HCT116 (cell line): ENCODE data around the gene PRRX2. TPM values are rescaled to one million over a fixed set of nuclear protein-coding genes. Genes with fewer than 3 reads are reported as not detected.

Source experiments
- ATAC-seq: fragments of 200-7000 bp; cut with Tn5 transposase; 2 replicates; pipeline ENCODE4 v1.9.1; 2020; ENCODE audit warnings: mild to moderate bottlenecking, moderate library complexity
- BruUV-seq: library from RNA; stranded (reverse); fragments of 400-500 nt; replicated peaks from 2 replicates; lab custom pipeline; 2021; lab: Mats Ljungman, UMichigan
- CTCF ChIA-PET: fragments of 300-600 bp; sonication (Branson Sonifier 250); formaldehyde crosslinking; loops from one replicate; lab custom pipeline; 2021; ENCODE audit warnings: antibody characterized with exemption; lab: Charles Lee
- POLR2A ChIA-PET: fragments of 300-600, 350-600 bp; sonication (Branson Sonifier 250); formaldehyde crosslinking; loops from one replicate; lab custom pipeline; 2021; ENCODE audit warnings: antibody characterized with exemption; lab: Charles Lee
- RAD21 ChIA-PET, 2 experiments: fragments of 300-600 bp; sonication (Branson Sonifier 250); formaldehyde crosslinking; loops; one replicate each; lab custom pipeline; 2023; ENCODE audit warnings: low total read pairs in 2 of 2; ENCODE audit not compliant: uncharacterized antibody in 2 of 2, unreplicated experiment in 2 of 2, low non-redundant PET in 1 of 2; lab: Charles Lee
- DNase-seq: peaks from one replicate; pipeline ENCODE4 v3.0.0-alpha.2; 2010; ENCODE audit warnings: low read depth, low spot score
- H2AFZ ChIP-seq: fragments of 200-600 bp; shearing (Covaris generic), sonication (generic); 2 replicates; pipeline ENCODE4 v1.6.1; 2017; ENCODE audit warnings: low read depth, mixed run types, mixed read lengths, antibody characterized with exemption, low read length; ENCODE audit not compliant: poor library complexity, severe bottlenecking
- H3K27ac ChIP-seq: 2 replicates; pipeline ENCODE4 v1.5.1; 2012; ENCODE audit warnings: low read depth, low read length
- H3K27me3 ChIP-seq: fragments of 200-600 bp; sonication (generic); 2 replicates; pipeline ENCODE4 v1.6.1; 2016; ENCODE audit warnings: mixed run types, low read length, mixed read lengths; ENCODE audit not compliant: insufficient read depth
- H3K36me3 ChIP-seq, 2 experiments: fragments of 200-500 bp in 1 of 2; fragments of 200-600 bp in 1 of 2; sonication (Bioruptor generic) in 1 of 2; sonication (generic) in 1 of 2; 2 replicates each; pipeline versions ENCODE4 v1.5.1 to v1.6.1; 2014 to 2016; ENCODE audit warnings: low read length in 2 of 2, inconsistent platforms in 1 of 2, mixed read lengths in 1 of 2, mixed run types in 1 of 2; ENCODE audit not compliant: insufficient read depth in 2 of 2, control insufficient read depth in 1 of 2
- H3K4me1 ChIP-seq, 2 experiments: fragments of 200-600 bp in 1 of 2; sonication (generic) in 1 of 2; 2 replicates each; pipeline versions ENCODE4 v1.5.1 to v1.6.1; 2012 to 2017; ENCODE audit warnings: low read length in 2 of 2, inconsistent platforms in 1 of 2, mild to moderate bottlenecking in 1 of 2, mixed read lengths in 1 of 2, mixed run types in 1 of 2, moderate library complexity in 1 of 2; ENCODE audit not compliant: insufficient read depth in 2 of 2, control insufficient read depth in 1 of 2
- H3K4me2 ChIP-seq: fragments of 200-600 bp; sonication (generic); 2 replicates; pipeline ENCODE4 v1.6.1; 2017; ENCODE audit warnings: mixed run types, low read length, mixed read lengths
- H3K4me3 ChIP-seq, 2 experiments: fragments of 200-600 bp in 1 of 2; sonication (generic) in 1 of 2; replicated peaks in 1 of 2; 2 replicates each; pipeline ENCODE4 v1.5.1; 2011 to 2016; ENCODE audit warnings: low read length in 2 of 2, control low read depth in 1 of 2, low read depth in 1 of 2, mild to moderate bottlenecking in 1 of 2, mixed read lengths in 1 of 2, mixed run types in 1 of 2
- H3K79me2 ChIP-seq: fragments of 200-600 bp; sonication (generic); 2 replicates; pipeline ENCODE4 v1.6.1; 2017; ENCODE audit warnings: mild to moderate bottlenecking, mixed run types, low read length, moderate library complexity, mixed read lengths; ENCODE audit not compliant: insufficient read depth
- H3K9ac ChIP-seq: fragments of 200-600 bp; sonication (generic); 2 replicates; pipeline ENCODE4 v1.6.1; 2016; ENCODE audit warnings: low read length, mixed read lengths
- H3K9me2 ChIP-seq: fragments of 200-600 bp; sonication (generic), shearing (Covaris generic); 2 replicates; pipeline ENCODE4 v1.6.1; 2017; ENCODE audit warnings: mixed run types, mild to moderate bottlenecking, moderate library complexity; ENCODE audit not compliant: insufficient read depth
- H3K9me3 ChIP-seq, 2 experiments: fragments of 200-500 bp in 1 of 2; fragments of 200-600 bp in 1 of 2; sonication (Bioruptor generic) in 1 of 2; sonication (generic) in 1 of 2; 2 replicates each; pipeline ENCODE4 v1.6.1; 2014 to 2017; ENCODE audit warnings: low read length in 2 of 2, mixed read lengths in 2 of 2, inconsistent platforms in 1 of 2, low read depth in 1 of 2, mild to moderate bottlenecking in 1 of 2, mixed run types in 1 of 2, moderate library complexity in 1 of 2; ENCODE audit not compliant: control insufficient read depth in 1 of 2, insufficient read depth in 1 of 2
- H4K20me1 ChIP-seq: fragments of 200-600 bp; sonication (generic), shearing (Covaris generic); 2 replicates; pipeline ENCODE4 v1.6.1; 2017; ENCODE audit warnings: mixed run types, mild to moderate bottlenecking, moderate library complexity; ENCODE audit not compliant: insufficient read depth
- ATF3 ChIP-seq: IDR thresholded peaks from 2 replicates; pipeline ENCODE4 v1.6.1; 2012
- CTCF ChIP-seq, 3 experiments: fragments of 200-600 bp in 1 of 3; sonication (generic) in 1 of 3; IDR thresholded peaks in 2 of 3; conservative IDR thresholded peaks in 1 of 3; 2 replicates each; pipeline ENCODE4 v1.5.1; 2012 to 2017; ENCODE audit warnings: low read depth in 2 of 3, low read length in 2 of 3, antibody characterized with exemption in 1 of 3, borderline replicate concordance in 1 of 3, control low read depth in 1 of 3, mild to moderate bottlenecking in 1 of 3, mixed read lengths in 1 of 3, mixed run types in 1 of 3, moderate library complexity in 1 of 3; ENCODE audit not compliant: insufficient read depth in 1 of 3
- EGR1 ChIP-seq: IDR thresholded peaks from 2 replicates; pipeline ENCODE4 v1.6.1; 2012; ENCODE audit warnings: low read depth
- ELF1 ChIP-seq: IDR thresholded peaks from 2 replicates; pipeline ENCODE4 v1.6.1; 2012; ENCODE audit warnings: low read depth, borderline replicate concordance
- EZH2 ChIP-seq: fragments of 200-600 bp; sonication (generic); IDR thresholded peaks from 2 replicates; pipeline ENCODE4 v1.6.1; 2017; ENCODE audit warnings: antibody characterized with exemption, mixed run types
- FOSL1 ChIP-seq: IDR thresholded peaks from 2 replicates; pipeline ENCODE4 v1.6.1; 2012; ENCODE audit warnings: low read depth
- JUND ChIP-seq: IDR thresholded peaks from 2 replicates; pipeline ENCODE4 v1.6.1; 2012
- MAX ChIP-seq: IDR thresholded peaks from 2 replicates; pipeline ENCODE4 v1.6.1; 2012
- POLR2A ChIP-seq: IDR thresholded peaks from 2 replicates; pipeline ENCODE4 v1.7.0; 2011; ENCODE audit warnings: borderline replicate concordance; ENCODE audit not compliant: insufficient read depth, insufficient read length; ENCODE audit errors: extremely low read depth
- POLR2AphosphoS5 ChIP-seq: IDR thresholded peaks from 2 replicates; pipeline ENCODE4 v1.6.1; 2011; ENCODE audit warnings: mild to moderate bottlenecking, low read depth, low read length, moderate library complexity
- RAD21 ChIP-seq: IDR thresholded peaks from 2 replicates; pipeline ENCODE4 v1.6.1; 2012; ENCODE audit warnings: low read depth, mild to moderate bottlenecking
- REST ChIP-seq: IDR thresholded peaks from 2 replicates; pipeline ENCODE4 v1.6.1; 2012; ENCODE audit warnings: low read depth
- SP1 ChIP-seq: IDR thresholded peaks from 2 replicates; pipeline ENCODE4 v1.6.1; 2012; ENCODE audit warnings: low read depth
- YY1 ChIP-seq: IDR thresholded peaks from 2 replicates; pipeline ENCODE4 v1.6.1; 2011; ENCODE audit warnings: low read length, low read depth, moderate library complexity, mild to moderate bottlenecking; ENCODE audit not compliant: insufficient replicate concordance; ENCODE audit errors: extremely low read depth
- ZBTB33 ChIP-seq: IDR thresholded peaks from 2 replicates; pipeline ENCODE4 v1.6.1; 2011; ENCODE audit warnings: mild to moderate bottlenecking, low read length, moderate library complexity; ENCODE audit not compliant: insufficient replicate concordance; ENCODE audit errors: extremely low read depth
- ZNF274 ChIP-seq: fragments of 200-500 bp; sonication (Bioruptor generic); IDR thresholded peaks from 2 replicates; pipeline ENCODE4 v1.6.1; 2014; ENCODE audit warnings: mild to moderate bottlenecking, low read depth, low read length, inconsistent platforms
- intact Hi-C: fragments of 100-400 bp; cut with micrococcal nuclease; formaldehyde crosslinking; loops from 2 replicates; pipeline ENCODE4 v1.10.0; 2022
- total RNA-seq: library from RNA; stranded (reverse); gene quantifications from one replicate; pipeline ENCODE4 v1.2.1, GENCODE V29; 2021; ENCODE audit not compliant: unreplicated experiment

PRRX2 gene
- total RNA-seq, 1 experiment from 2014 or later: 25.5 TPM

- TF ChIP-seq REST: no peak
- no peak for TF ChIP-seq ATF3
Measured at GRCh38 chr9:129759319-129759718, 93.9 kb downstream of the PRRX2 start (continued).

DNA sequence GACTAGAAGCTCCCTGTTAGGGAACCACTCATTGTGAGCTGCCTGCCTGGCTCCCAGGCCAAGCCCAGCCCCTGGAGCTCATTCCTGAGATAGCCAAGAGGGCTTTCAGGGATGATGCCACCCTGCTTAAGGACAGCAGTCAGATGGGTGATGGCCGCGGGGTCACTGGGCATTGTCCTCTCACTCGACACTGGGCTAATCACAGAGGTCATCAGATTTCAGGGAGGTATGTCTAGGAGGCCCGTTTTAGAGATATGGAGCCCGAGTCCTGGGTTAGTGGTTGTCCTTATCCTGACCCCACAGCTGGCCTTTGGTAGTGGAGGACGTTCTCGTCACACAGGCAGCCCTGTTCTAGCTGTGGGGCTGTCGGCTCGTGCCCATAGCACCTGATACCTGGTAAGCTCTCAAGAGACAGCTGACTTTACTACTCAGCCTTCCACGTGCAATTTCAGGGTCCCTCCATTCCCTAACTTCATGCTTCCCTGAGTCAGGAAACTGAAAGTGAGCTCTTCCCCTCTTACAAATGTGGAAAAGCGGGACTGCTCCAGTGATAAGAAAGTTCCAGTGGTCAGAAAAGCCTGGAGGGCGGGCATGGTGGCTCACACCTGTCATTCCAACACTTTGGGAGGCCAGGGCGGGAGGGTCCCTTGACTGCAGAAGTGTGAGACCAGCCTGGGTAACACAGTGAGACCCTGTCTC, 94.5 kb downstream of the PRRX2 start:
- Histone ChIP-seq H3K9me2 (no peaks in the 10 kb centered on the region), H3K9ac (no peak overlapping the region), H3K4me1 (peaks cover 31 to 41% of the 10 kb centered on the region in 2 experiments), H3K4me2 (no peak overlapping the region), H3K27me3 (no peaks in the 10 kb centered on the region), H2AFZ (no peak overlapping the region), H3K79me2 (no peaks in the 10 kb centered on the region), H3K36me3 (no peaks in the 10 kb centered on the region), H3K27ac (no peak overlapping the region), H3K4me3 (no peak overlapping the region), H3K9me3 (no peaks in the 10 kb centered on the region), H4K20me1 (no peaks in the 10 kb centered on the region)
- no TSS peak for BruUV-seq
- no peak for DNase-seq
- CTCF ChIA-PET: interaction anchor here (0.6 to 2.1 kb wide), 2 partner anchors 22 to 98 kb away, joined by 3 to 9 read pairs; no protein-coding TSS in a partner anchor
- RAD21 ChIA-PET: no interaction called here
- no peak for ATAC-seq
- intact Hi-C loops: no loop called here
- POLR2A ChIA-PET: interaction anchor here (1.7 kb wide), 1 partner anchor 17 kb away, joined by 6 read pairs; no protein-coding TSS in a partner anchor
- TF ChIP-seq ZBTB33: no peak
- no peak for TF ChIP-seq SP1
- TF ChIP-seq ZNF274: no peak
- TF ChIP-seq EGR1: no peak
- no peak for TF ChIP-seq POLR2AphosphoS5
- no peak for TF ChIP-seq RAD21
- TF ChIP-seq ATF3: no peak
- TF ChIP-seq CTCF (IDR thresholded peaks at IDR 0.05 in 2 of 3, conservative IDR thresholded peaks at IDR 0.05 in 1 of 3; ENCODE audit: borderline replicate concordance in 1 of 3, insufficient read depth in 1 of 3, low read depth in 2 of 3, low read length in 2 of 3): no peak
- TF ChIP-seq YY1: no peak
- TF ChIP-seq FOSL1: no peak
- no peak for TF ChIP-seq EZH2
- no peak for TF ChIP-seq ELF1
- TF ChIP-seq JUND: no peak
- no peak for TF ChIP-seq MAX
- no peak for TF ChIP-seq POLR2A
